Left lung (tissue), 10 donors: ENCODE measurements around the gene USP35. TPM values are rescaled to one million over a fixed set of nuclear protein-coding genes. Genes with fewer than 3 reads are reported as not detected.

Experiments used
- ATAC-seq: fragments of 200-7000 bp; cut with Tn5 transposase; one replicate; pipeline ENCODE4 v1.9.1; 2020; ENCODE audit warnings: moderate library complexity
- DNase-seq, 4 donors: peaks; one replicate each; pipeline ENCODE4 v3.0.0-alpha.2; 2013 to 2020
- H3K27ac ChIP-seq, 2 donors: fragments of 200-600 bp; sonication (generic) in 1 of 2; one replicate each; pipeline versions ENCODE4 v1.5.0 to v1.8.0; 2020 to 2021
- H3K27me3 ChIP-seq, 2 donors: fragments of 200-600 bp; sonication (generic) in 1 of 2; one replicate each; pipeline versions ENCODE4 v1.5.0 to v1.8.0; 2020 to 2021
- H3K36me3 ChIP-seq, 2 donors: fragments of 200-600 bp; sonication (generic) in 1 of 2; one replicate each; pipeline versions ENCODE4 v1.5.0 to v1.8.0; 2020 to 2021
- H3K4me1 ChIP-seq, 2 donors: fragments of 200-600 bp; one replicate each; pipeline ENCODE4 v1.8.0; 2021
- H3K4me3 ChIP-seq, 2 donors: fragments of 200-600 bp; sonication (generic) in 1 of 2; one replicate each; pipeline versions ENCODE4 v1.5.0 to v1.8.0; 2020 to 2021; ENCODE audit warnings: mild to moderate bottlenecking in 1 of 2
- H3K9me3 ChIP-seq, 2 donors: fragments of 200-600 bp; sonication (generic) in 1 of 2; one replicate each; pipeline versions ENCODE4 v1.5.0 to v1.8.0; 2020 to 2021
- CTCF ChIP-seq, 2 donors: fragments of 200-600 bp; sonication (generic) in 1 of 2; IDR thresholded peaks; one replicate each; pipeline versions ENCODE4 v1.5.0 to v1.8.0; 2021; ENCODE audit warnings: antibody characterized with exemption in 2 of 2
- intact Hi-C, 2 donors: fragments of 100-400 bp; cut with DNase I; formaldehyde crosslinking; loops; one replicate each; pipeline versions ENCODE4 v1.11.2 to v1.14.2; 2022
- polyA plus RNA-seq, 6 donors: library from polyadenylated mRNA; unstranded; fragments of 120-200 nt; gene quantifications; one replicate each; pipeline ENCODE4 v1.2.1, GENCODE V29; 2013; ENCODE audit not compliant: insufficient read length in 6 of 6
- total RNA-seq, 2 donors: library from RNA; stranded (reverse); fragmentation: NEBNext Ultra II Directional; extraction: Animal tissue kit (Norgen Biotek cat#: 25700); gene quantifications; one replicate each; pipeline ENCODE4 v1.2.1, GENCODE V29; 2021
- donor health status: DM: no; HTN: yes; CAD: no.
- donor health status: DM: no; HTN: no; CAD: no.

USP35 gene
- total and polyA plus RNA-seq, 8 donors = 5.8 to 8.2 (median 6.9) TPM

- Histone ChIP-seq H3K4me3 (no peak overlapping the region), H3K9me3 (no peaks in the 10 kb centered on the region), H3K4me1 (peaks cover 0 to 8% of the 10 kb centered on the region in 2 donors), H3K36me3 (peaks cover 0 to 30% of the 10 kb centered on the region in 2 donors), H3K27ac (no peak overlapping the region), H3K27me3 (no peaks in the 10 kb centered on the region)
- intact Hi-C loops = no loop called here
- TF ChIP-seq CTCF (IDR thresholded peaks at IDR 0.05) = no peak
- ATAC-seq (no peak), DNase-seq (no peak)
Observed at GRCh38 chr11:78207532-78208256, 19.0 kb downstream of the USP35 start.

DNA sequence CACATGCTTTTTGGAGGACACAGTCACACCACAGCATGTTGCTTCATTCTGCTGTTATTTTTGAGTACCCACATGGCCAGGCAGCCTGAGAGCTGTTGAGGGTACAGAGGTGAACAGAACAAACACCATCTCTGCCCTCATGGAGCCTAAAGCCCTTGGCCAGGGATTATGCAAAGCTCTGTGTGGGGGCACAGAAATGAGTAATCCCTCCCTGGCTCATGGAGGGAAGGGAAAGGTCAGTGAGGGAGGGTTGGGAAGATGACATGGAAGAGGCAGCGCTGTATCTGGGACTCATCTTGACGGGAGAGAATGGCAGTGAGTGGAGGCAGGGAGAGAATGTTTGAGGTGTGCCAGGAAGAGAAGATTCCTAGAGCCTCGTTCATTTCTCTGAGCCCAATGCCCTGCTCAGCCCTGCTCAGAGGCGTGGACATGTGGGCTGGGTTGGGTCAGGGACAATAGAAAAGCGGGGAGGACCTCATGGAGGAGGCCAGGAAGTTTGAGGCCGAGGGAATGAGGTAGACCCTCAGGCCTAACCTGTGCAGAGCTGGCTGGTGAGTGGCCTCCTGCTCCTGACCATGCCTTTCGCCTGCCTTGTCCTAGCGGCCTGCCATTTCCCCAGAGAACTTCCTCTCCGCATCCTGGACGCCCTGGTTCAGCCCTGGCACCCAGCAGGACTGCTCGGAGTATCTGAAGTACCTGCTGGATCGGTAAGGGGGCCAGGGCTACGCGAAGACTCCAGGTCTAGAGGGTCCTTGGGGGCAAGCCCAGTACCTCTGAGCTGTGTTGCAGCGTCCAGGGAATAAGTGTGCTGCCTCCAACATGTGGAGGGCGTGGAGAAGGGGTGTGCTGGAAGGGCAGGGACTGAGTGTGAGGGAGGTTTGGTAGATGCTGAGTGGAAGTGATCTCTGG, 19.8 kb downstream of the USP35 start:
- no peak for ATAC-seq
- no peak overlapping the region for H3K4me3 ChIP-seq

GRCh38 chr11:78209478-78209877, 20.8 kb downstream of the USP35 start:
- Histone ChIP-seq H3K36me3 (peaks cover 0 to 47% of the 10 kb centered on the region in 2 donors), H3K4me1 (peaks cover 0 to 5% of the 10 kb centered on the region in 2 donors), H3K27ac (no peak overlapping the region), H3K27me3 (no peaks in the 10 kb centered on the region), H3K4me3 (no peak overlapping the region), H3K9me3 (no peaks in the 10 kb centered on the region)
- DNase-seq (no peak), ATAC-seq (no peak)
- TF ChIP-seq CTCF (IDR thresholded peaks at IDR 0.05) = no peak
- intact Hi-C loops = no loop called here

More for the DNA sequence above, 19.8 kb downstream of the USP35 start:
- no peaks in the 10 kb centered on the region for H3K9me3 ChIP-seq
- H3K27me3 ChIP-seq = no peaks in the 10 kb centered on the region
- DNase-seq = no peak
- H3K4me1 ChIP-seq = peaks cover 0 to 5% of the 10 kb centered on the region in 2 donors
- H3K27ac ChIP-seq = no peak overlapping the region
- peaks cover 0 to 38% of the 10 kb centered on the region in 2 donors for H3K36me3 ChIP-seq
- no peak for TF ChIP-seq CTCF (IDR thresholded peaks at IDR 0.05)
- intact Hi-C loops = no loop called here

- H3K27me3 ChIP-seq = no peaks in the 10 kb centered on the region
- H3K36me3 ChIP-seq = peaks cover 0 to 53% of the 10 kb centered on the region in 2 donors
- peaks cover 0 to 5% of the 10 kb centered on the region in 2 donors for H3K4me1 ChIP-seq
- DNase-seq (no peak), ATAC-seq (no peak)
- H3K27ac ChIP-seq = no peak overlapping the region
- H3K9me3 ChIP-seq = no peaks in the 10 kb centered on the region
- intact Hi-C loops = no loop called here
- H3K4me3 ChIP-seq = no peak overlapping the region
- TF ChIP-seq CTCF (IDR thresholded peaks at IDR 0.05) = no peak
Observed at GRCh38 chr11:78210000-78210608, 21.4 kb downstream of the USP35 start.
